ENCODE data around the gene IGFBPL1. TPM values are rescaled to one million over a fixed set of nuclear protein-coding genes. Genes with fewer than 3 reads are reported as not detected.

The IGFBPL1 gene
- total and polyA plus RNA-seq, 2 of the 13 experiments (the other 11 are each of a cell fraction or from before 2014, with no cell fraction given), result 0.24 TPM; not detected in 1

DNA sequence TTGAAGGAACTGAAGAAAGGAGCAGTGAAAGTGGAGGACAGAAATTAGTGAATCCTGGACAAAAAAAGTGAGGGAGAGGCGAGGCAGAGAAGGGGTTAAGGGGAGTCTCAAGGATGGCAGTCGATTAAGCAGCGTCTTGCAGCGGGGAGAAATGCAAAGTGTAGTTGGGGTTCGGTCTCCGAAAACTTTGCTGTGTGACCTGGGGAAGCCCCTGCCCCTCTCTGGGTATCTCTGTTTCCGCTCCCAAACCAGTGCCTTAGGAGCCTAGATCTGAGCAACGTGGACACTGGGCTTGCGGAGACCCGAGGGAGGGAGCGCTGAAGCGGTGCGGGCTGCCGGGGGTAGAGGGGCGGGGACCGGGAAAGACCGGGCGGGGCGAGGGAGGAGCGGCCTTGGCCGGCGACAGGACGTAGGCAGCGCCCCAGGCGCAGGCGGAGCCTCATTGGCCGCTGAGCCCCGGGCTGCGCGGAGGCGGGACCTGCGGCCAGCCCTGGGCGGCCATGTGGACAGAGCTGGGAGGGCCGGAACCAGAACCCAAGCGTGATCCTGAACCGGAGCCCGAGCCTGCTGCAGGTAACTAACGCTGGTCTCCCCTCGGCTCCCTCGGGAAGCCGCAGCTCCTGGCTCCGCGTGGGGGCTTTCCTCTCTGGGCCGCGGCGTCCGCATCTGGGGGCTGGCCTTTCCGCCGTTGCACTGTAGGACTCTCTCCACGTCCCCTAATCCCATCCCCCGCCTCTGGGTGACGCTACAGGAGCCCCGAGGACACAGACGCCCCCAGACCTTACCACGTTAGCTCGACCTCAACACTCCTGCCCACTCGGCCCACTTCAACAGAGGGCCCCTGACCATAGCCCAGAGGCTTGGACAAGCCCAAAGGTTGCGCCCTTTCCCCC, 31.8 kb downstream of the IGFBPL1 start, which contains the start of gene ALDH1B1 (continued):
- TF ChIP-seq, protein P1, sequence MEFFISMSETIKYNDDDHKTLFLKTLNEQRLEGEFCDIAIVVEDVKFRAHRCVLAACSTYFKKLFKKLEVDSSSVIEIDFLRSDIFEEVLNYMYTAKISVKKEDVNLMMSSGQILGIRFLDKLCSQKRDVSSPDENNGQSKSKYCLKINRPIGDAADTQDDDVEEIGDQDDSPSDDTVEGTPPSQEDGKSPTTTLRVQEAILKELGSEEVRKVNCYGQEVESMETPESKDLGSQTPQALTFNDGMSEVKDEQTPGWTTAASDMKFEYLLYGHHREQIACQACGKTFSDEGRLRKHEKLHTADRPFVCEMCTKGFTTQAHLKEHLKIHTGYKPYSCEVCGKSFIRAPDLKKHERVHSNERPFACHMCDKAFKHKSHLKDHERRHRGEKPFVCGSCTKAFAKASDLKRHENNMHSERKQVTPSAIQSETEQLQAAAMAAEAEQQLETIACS (CRISPR knock-in tag; IDR thresholded peaks at IDR 0.05), result peak; percentile 45
- TF ChIP-seq SNAPC2 (CRISPR knock-in tag; IDR thresholded peaks at IDR 0.05) (no peak), ZFP37 (CRISPR knock-in tag; IDR thresholded peaks at IDR 0.05; ENCODE audit: borderline replicate concordance) (peak; percentile 67; the same call in 1 of the 2 replicates), ZBED4 (CRISPR knock-in tag; IDR thresholded peaks at IDR 0.05; ENCODE audit: borderline replicate concordance) (peak; percentile 91; the same call in 1 of the 2 replicates), ZNF121 (CRISPR knock-in tag; IDR thresholded peaks at IDR 0.05) (no peak), CEBPB (IDR thresholded peaks at IDR 0.05; ENCODE audit: borderline replicate concordance, low read depth, low read length) (no peak), ATF2 (CRISPR knock-in tag; IDR thresholded peaks at IDR 0.05) (no peak), AKAP8 (CRISPR knock-in tag; IDR thresholded peaks at IDR 0.05) (peak; percentile 68; the same call in 1 of the 2 replicates), ZNF337 (CRISPR knock-in tag; IDR thresholded peaks at IDR 0.05; ENCODE audit: borderline replicate concordance, low read depth) (no peak), ZNF839 (CRISPR knock-in tag; IDR thresholded peaks at IDR 0.05; ENCODE audit: borderline replicate concordance) (no peak), HCFC1 (IDR thresholded peaks at IDR 0.05; ENCODE audit: low read depth, low read length) (no peak), RARA (CRISPR knock-in tag; IDR thresholded peaks at IDR 0.05) (peak; percentile 29; the same call in 1 of the 2 replicates), FOXA3 (CRISPR knock-in tag; IDR thresholded peaks at IDR 0.05) (no peak), CENPT (CRISPR knock-in tag; IDR thresholded peaks at IDR 0.05; ENCODE audit: low read depth) (no peak)
- TF ChIP-seq, protein P2, sequence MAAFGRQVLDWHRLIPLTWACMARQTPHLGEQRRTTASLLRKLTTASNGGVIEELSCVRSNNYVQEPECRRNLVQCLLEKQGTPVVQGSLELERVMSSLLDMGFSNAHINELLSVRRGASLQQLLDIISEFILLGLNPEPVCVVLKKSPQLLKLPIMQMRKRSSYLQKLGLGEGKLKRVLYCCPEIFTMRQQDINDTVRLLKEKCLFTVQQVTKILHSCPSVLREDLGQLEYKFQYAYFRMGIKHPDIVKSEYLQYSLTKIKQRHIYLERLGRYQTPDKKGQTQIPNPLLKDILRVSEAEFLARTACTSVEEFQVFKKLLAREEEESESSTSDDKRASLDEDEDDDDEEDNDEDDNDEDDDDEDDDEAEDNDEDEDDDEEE (CRISPR knock-in tag; IDR thresholded peaks at IDR 0.05), result peak; percentile 69; the same call in 1 of the 2 replicates
- TF ChIP-seq, protein P3, sequence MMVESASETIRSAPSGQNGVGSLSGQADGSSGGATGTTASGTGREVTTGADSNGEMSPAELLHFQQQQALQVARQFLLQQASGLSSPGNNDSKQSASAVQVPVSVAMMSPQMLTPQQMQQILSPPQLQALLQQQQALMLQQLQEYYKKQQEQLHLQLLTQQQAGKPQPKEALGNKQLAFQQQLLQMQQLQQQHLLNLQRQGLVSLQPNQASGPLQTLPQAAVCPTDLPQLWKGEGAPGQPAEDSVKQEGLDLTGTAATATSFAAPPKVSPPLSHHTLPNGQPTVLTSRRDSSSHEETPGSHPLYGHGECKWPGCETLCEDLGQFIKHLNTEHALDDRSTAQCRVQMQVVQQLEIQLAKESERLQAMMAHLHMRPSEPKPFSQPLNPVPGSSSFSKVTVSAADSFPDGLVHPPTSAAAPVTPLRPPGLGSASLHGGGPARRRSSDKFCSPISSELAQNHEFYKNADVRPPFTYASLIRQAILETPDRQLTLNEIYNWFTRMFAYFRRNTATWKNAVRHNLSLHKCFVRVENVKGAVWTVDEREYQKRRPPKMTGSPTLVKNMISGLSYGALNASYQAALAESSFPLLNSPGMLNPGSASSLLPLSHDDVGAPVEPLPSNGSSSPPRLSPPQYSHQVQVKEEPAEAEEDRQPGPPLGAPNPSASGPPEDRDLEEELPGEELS (CRISPR knock-in tag; IDR thresholded peaks at IDR 0.05), result peak; percentile 62; the same call in 1 of the 2 replicates

Measured in HepG2 (cell line).